ENCODE results near the gene MATN1.
"Not testable (repeated sequence)": the region's sequence is repeated elsewhere in the genome, so short reads cannot be mapped to it uniquely, and the experiment has no call there.

Gene MATN1, protein sequence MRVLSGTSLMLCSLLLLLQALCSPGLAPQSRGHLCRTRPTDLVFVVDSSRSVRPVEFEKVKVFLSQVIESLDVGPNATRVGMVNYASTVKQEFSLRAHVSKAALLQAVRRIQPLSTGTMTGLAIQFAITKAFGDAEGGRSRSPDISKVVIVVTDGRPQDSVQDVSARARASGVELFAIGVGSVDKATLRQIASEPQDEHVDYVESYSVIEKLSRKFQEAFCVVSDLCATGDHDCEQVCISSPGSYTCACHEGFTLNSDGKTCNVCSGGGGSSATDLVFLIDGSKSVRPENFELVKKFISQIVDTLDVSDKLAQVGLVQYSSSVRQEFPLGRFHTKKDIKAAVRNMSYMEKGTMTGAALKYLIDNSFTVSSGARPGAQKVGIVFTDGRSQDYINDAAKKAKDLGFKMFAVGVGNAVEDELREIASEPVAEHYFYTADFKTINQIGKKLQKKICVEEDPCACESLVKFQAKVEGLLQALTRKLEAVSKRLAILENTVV

DNA sequence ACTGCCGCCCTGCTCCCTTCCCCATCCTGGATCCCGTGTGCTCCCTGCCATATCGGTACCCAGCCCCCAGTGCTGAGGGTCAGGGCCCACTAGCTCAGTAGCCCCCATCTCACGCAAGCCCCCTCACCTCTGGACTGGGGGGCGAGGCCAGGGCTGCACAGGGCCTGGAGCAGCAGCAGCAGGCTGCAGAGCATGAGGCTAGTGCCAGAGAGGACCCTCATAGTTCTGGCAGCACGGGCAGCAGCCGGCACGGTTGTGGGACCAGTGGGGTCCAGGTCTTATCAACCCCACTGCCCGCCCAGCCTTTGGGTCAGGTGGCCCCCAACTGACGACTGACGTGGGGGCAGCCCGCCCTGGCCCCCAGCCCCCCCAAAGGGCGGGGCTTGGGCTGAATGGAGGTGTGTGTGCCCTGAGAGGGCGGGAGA, at the start of gene MATN1:
Gene MATN1, minus strand, starts transcription at position 255 of the 425 bp plus-strand sequence. Its CDS starts 34 bp downstream, at position 221.
- DNase-seq: no peak

DNA sequence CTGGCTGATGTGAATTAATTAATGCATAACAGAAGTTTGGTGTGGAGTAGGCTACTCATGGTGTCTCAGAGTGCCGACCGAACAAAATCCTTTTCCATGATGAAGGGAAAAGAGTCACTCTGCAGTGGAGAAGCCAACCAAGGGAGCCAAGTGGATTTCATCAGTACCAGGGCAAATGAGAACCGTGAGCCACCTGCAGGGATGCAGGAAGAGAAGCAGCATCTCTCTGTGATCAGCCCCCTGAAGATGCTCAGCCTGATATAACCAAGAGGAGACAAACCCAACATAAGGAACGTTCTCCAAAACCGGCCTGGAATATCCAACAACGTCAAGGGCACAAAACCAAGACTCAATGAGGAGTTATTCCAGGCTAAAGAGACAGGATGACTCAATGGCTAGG, 47.6 kb upstream of the MATN1 start:
- no peak for DNase-seq

DNA sequence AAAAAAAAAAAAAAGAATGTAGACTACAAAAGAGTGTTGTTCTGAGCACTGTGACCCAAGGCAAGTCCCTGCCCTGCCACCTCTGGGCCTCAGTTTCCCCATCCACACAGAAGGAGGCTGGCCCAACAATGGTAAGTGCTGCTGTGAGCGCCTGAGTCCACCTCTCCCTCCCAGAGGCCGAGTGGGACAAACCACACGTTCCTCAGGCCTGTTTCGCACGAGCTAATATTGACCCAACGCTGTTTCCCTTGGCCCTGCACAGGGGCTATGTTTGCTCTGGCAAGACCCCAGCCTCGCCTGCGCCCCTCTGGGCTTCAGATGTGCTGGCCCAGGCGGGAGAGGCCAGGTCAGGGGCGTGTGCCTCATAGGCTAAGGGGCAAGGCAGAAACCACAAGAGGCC, 46.8 kb upstream of the MATN1 start:
- DNase-seq: no peak

DNA sequence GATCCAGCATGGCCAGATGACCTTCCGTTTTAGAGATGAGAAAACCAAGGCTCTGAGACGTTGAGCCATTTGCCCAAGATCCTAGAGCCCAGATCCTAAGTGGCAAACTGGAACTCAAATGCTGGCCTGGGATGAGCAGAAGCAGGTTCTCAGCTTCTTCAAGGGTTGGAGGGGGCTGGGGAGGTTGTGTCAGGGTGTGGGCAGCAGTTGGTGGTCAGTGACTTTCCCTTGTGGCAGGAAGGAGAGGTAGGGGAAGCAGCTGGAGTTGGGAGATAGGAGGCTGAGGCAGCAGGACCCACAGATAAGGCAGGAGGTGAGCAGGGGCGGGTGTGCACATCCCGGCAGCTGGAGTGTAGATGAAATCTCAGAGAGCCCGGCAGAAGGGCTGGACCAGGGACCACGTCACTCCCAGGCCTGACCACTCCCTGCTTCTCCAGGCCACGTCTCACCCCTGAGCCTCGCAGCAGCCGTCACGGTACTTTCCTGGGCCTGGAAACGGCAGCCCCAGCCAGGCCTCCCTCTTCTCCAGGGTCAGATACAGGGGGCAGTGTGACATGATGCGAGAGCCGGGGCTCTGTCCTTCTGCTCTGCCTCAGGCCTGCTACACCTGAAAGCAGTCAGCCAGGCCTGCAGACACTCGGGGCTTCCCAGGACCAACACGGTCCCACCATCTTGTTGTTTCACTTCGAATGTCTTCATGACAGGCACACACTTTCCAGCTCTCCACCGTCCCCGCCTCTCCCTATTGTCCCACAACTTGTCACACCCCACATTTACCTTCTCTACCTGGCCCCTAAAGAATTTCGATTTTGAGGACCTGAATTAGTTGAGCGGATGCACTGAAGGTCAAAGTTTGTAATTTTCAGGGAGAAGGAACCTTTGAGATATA, 45.7 kb upstream of the MATN1 start:
- peak in 1 of 2 donors; percentile 46 for DNase-seq

DNA sequence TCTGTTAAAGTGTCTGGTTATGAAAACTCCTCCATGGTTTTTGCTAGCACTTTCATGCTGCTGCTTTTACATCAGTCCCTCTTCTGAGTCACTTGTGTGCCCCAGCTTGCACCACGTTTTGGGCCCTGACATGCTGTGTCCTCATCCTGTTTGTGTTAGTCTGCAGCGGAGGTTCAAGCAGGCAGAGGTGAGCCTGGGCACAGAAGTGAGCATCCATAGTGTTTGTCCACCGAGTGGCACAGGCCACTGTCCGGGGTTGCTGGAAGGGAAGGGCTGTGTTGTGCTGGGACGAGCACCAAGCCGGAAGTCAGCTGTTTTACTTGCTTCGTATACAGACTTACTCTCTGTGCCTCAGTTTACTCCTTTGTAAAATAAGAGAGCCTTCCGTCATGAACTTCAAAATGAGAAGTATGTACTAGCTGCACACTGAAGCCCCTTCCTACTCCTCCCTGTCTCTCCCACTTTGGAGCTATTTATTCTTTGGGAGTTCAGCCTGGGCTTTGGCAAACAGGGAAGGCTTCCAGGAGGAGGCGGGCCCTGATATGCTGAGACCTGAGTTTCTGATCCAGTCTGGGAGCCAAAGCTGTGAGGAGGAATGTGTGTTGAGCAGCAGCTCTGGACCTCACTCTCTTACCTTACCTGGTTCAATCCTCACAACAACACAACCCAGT, 44.9 kb upstream of the MATN1 start:
- DNase-seq: no peak

DNA sequence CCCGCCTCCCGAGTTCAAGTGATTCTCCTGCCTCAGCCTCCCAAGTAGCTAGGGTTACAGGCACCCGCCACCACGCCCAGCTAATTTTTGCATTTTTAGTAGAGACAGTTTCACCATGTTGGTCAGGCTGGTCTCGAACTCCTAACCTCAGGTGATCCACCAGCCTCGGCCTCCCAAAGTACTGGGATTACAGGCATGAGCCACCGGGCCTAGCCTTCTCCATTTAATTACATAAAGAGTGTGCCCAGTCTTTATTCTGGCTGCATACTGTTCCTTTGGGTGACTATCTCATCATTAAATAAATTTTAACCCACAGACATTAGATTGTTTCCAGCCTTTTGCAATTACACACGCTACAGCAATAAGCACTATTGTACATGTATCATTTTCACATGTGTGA, 43.6 kb upstream of the MATN1 start:
- not testable (repeated sequence) for DNase-seq

DNA sequence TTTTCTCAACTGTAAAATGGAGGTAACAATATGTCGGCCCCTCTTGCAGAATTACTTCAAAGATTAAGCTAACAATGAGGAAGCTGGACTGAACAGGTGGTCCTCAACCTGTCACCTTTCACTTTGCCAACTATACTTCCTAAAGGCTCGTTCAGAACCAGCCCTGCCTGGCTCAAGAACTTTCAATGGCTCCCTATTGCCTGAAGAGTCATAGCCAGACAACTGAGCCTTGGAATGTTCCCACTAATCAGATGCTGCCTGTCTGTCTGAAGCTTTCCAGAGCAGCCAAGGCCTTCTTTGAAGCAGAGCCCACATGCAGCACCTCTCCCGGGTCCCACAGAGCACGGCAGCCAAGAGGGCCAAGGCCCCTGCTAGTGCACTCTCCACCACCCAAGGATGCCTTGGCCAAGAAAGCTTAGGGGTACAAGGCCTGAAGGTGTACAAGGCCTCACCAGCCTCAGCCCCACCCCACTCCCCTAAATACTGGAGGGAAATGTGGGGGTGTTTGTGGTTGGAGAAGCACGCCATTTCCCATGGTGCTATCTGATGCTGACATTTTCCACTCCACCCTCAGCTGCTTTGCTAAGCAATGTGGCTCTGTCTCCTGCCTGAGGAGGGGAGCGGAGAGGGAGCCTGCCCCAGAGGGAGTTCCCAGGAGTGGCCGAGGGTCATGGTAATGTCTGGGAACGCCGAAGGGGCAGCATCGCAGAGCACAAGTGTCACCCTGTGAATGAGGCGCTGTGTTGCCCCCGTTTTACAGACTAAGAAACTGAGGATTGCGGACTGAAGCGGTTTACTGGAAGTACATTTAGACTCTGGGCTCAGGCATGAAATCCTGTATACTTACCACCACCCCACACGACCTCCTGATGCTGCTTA, 42.4 kb upstream of the MATN1 start:
- DNase-seq: no peak

DNA sequence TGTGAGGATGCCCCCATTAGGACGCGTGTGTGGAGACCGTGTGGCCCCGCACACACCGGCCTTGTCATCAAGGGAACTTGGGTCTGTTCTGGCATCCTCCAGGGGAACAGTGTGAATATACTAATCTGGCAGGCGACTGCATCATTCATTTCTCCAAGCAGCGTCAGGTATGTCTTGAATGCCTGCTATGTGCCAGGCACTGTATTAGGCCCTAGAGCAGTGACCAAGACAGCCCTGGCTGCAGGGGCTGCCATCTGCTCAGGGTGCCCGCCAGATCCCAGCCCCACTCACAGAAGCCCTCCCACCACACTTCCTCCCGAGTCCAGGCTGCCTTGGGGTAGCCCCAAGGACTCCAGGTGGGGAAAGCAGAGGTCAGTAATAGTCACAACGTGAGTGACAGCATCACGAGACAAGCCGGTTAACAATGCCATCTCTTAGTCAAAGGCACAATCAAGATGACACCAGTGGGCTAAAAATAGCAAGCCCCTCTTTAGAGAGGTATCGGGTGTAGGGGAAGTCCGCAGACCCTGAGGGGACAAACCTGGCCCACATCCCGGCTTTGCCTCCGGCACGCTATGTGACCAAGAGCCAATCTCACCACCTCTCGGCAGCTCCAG, 41.7 kb upstream of the MATN1 start:
- no peak for DNase-seq

DNA sequence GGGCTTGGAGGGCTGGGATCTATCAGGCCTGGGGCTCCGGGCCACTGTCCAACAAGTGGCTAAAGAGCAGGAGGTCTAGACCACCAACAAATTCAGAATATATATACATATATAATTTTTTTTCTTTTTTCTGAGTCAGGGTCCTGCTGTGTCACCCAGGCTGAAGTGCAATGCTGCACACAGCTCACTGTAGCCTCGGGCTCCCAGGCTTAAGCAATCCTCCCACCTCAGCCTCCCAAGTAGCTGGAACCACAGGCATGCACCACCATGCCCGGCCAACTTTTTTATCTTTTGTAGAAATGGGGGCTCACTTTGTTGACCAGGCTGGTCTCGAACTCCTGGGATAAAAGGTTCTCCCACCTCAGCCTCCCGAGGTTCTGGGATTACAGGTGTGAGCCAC, 41.0 kb upstream of the MATN1 start:
- DNase-seq: no peak

DNA sequence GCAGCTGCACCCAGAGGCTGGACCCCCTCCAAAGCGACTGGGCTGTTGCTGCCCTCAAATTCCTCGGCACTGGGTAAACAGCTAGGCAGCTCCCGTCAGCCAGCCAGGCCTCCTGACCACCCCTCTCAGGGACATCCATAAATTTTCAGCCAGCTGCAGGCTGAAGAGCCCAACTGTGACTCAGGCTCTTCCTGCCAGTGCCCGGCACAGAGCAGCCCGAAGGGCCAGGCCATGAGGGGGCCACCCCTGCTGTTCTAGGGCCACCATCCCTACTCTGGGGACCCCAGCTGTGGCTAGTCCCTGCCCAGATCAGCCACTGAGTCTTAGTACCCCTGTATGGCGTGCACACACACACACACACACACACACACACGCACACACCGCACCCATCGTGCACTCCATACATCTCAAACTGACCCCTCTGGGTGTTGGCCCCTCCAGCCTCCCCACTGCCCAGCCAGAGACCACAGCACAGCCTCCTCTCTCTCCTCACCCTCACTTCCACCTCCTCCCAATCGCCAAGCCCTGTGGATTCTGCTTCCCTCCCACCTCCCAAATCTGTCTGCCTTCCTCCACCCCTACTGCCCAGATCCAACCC, 40.4 kb upstream of the MATN1 start:
- no peak for DNase-seq

DNA sequence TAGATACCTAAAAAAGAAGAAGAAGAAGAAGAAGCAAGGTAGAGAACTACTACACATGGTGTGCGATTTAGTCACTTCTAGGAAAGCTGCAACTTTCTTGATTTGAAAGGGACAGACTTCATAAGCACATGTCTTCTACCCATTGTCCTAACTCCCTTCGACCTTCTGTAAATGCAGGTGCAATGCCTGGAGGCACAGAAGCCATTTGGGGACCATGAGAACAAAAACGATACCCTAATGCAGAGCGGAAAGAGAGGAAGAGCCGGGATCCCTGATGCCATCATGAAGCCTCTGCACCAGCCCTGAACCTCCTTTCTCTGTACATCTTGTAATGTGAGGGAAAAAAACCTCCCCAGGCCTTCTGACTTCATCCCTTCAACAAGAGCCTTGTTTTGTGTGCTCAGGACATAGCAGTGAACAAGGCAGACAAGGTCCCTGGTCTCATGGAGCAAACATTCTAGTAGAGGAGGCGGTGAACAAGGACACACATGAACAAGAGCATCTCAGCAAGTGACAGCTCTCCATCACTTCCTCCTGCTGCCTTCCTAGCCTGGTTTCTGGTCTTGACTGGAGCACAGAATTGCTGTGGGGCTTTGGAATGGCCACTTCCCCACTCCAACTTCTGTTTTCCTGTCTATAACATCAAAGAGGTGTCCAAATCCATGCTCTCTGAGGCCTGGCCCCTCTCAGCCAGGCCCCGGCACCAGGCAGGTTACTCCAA, 39.7 kb upstream of the MATN1 start:
- DNase-seq: no peak

DNA sequence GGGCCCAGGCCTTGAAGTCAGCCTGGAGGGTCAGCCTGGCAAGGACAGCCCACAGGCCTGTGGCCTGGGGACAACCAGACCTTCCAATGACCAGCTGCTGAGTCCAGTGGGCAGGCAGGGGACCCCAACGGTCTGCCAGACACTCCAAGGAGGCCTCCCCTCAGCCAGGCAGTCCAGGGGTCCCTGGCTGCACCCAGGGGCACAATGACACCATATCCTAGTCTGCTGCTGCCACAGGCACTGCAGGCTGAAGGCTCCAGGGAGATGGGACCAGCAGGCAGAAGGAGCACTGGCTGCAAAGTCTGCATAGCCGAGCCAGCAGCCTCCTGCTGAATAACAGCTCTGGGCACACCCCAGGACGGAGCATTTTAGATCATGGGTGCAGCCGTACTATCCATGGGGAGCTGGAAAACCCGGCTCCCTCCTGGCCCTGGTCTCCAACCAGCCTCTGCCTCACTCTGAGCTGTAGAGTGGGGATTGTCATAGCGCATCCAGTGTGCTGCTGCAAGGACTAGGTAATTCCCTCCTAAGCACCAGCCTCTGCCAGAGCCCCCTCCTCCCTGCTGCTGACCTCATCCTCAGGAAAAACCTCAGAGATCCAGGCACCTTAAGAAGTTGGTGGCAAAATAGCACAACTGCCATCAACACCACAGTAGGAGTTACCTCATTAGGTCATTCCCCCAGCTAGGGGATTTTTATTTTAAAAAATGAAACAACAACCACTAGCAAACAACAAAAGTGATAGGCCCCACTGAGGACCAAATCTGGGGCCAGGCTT, 39.0 kb upstream of the MATN1 start:
- no peak for DNase-seq

DNA sequence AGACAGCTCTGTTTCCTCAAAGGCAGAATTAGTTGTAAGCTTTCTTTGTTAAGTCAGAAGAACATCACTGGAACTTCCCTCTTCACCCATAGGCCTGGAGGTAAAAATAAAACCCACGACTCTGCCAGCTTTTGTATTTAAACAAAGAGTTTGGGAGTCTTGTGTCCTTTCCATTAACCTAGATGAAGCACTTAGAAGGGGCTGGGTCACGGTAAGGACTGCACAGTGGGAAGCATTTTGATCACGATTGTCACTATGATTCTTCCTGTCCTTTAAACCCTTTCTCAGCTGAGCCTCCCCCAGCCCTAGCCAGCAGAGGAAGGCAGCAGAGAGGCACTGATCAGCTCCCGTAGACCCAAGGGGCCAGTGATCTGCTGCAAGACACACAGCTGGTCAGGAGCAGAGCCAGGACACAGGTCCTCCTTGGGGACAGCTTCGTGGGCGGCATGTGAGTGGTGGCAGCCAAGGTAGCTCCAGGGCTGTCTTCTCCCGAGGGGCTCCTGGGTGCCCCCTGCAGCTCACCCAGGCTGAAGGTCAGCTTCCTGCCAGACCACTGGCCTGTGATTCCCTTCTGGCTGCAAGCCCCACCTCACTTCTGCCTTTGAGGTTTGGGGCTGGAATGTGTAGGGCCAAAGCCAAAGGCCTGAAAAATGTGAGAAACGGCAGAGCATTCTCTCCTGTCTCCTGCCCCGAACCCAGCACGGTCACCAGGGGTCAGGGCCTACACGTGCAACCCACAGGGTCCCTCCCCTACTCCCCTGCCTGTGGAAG, 38.2 kb upstream of the MATN1 start:
- no peak for DNase-seq

DNA sequence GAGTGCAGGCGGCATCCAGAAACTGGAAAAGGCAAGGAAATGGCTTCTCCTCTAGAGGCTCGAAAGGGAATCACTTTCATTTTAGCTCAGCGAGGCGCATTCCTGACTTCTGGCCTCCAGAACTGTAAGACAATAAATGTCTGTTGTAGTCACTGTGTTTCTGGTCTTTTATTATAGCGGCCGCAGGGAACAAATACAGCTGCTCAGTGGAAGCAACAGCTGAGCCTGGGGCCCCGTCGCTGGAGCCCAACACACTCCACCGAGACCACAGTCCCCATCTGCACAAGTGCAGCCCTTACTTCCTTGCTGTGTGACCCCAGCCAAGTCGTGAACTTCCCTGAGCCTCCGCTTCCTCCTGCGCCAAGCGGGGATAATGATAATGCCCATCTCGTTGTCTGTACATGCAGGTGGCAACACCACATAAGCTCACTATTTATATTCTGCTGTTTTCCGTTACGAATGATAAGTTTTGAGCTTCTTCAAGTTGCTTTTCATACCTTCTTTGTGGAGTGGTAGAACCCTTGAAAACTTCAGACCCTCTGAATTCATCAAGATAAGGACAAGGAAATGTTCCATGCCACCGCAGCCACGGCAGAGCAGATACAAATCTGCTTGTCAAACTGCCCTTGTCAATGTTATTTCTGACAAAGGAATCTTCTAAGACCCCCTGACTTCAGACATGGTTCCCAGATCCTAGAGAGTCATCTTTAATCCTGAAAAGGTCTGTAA, 37.4 kb upstream of the MATN1 start:
- no peak for DNase-seq

DNA sequence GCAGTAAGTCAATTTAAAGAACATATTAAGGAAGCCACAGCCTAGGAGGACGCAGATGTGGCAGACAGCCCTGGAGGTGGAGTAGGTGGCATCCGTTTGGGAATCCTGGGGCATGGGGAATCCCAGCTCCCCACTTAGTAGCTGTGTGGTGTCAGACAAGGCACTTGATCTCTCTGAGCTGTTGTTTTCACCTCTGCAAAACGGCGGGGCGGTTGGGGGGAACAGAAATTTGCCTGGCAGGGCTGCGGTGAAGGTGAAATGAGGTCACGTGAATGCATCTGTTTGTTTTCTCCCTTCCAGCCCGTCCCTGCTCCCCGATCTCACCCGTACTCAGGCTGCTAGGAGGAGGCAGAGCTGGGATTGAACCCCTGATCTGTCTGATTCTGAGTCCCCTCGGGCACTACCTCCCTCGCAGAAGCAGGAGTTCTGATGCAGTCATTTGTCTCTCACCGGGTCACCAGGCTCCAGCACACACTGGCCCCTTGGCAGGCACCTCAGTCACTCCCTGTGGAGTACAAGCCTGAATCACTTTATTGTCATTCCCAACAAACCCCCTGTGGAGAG, 36.4 kb upstream of the MATN1 start:
- DNase-seq: no peak

DNA sequence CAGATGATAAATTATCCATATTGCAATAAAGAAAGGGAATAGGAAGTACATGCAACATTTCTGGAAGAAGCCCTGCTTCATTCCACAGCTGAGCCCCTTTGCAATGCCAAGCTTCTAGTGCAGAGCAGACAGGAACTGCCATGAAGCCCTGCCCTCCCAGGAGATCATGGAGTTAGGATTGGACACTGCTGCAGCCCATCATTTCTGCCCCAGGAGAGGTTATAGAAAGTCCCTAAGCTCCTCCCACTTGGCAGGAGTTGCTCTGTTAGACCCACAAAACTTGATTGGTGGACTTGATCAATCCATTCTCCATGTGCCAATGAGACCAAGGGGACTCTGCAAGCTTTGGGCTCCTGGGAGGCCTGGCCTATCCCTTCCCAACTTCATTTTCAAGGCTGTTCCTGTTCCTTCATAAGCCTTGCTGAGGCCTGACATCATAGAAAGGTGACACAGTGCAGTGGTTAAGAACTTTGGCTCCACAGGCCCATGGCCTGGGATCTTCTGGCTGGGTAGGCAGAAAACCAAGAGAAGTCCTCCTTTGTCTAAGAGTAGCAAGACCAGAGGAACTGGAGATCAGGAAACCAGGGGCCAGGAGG, 35.5 kb upstream of the MATN1 start:
- no peak for DNase-seq

DNA sequence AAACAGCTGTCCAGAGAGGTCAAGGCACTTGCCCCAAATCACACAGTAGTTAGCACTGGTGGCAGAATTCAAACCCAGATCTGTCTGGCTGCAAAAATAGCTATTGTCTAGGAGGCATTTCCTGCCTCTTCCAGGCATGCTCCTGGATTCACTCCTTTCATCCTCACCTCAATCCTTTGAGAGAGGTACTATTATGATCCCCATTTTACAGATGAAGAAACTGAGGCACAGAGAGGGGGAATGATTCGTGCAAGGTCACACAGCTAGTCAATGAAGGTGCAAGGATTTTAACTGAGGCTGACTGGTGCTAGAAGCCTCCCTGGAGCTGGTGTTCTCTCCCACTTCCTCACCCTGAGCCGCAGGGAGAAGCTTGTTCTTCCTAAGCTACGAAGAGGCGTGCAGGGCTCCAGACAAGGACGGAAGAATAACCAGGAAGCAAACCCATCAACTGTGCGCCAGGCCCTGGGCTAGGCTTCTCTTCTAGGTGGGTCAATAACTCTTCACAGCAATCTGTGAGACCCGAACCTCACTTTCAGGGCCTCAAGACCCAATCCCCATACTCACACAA, 34.8 kb upstream of the MATN1 start:
- DNase-seq: no peak

All from bone marrow (tissue), 2 donors.